ENCODE data around the gene MVB12A.

Gene MVB12A

GRCh38 chr19:17419621-17420474, at the start of gene MVB12A:
MVB12A (plus strand) TSS chr19:17420047; CDS start chr19:17420136, 89 bp downstream.
- no peak for TF ChIP-seq CTCF (IDR thresholded peaks at IDR 0.05)

- no peak for TF ChIP-seq CTCF (IDR thresholded peaks at IDR 0.05)
Measured at GRCh38 chr19:17376935-17377600, 42.8 kb upstream of the MVB12A start, which contains the start of gene PLVAP. PLVAP (minus strand) TSS chr19:17377342; CDS start chr19:17377288, 54 bp downstream.

GRCh38 chr19:17378271-17378670, 41.6 kb upstream of the MVB12A start:
- no peak for TF ChIP-seq CTCF (IDR thresholded peaks at IDR 0.05)

GRCh38 chr19:17379221-17379631, 40.6 kb upstream of the MVB12A start:
- no peak for TF ChIP-seq CTCF (IDR thresholded peaks at IDR 0.05)

- no peak for TF ChIP-seq CTCF (IDR thresholded peaks at IDR 0.05)
Measured at GRCh38 chr19:17380426-17381138, 39.3 kb upstream of the MVB12A start.

GRCh38 chr19:17385878-17386611, 33.8 kb upstream of the MVB12A start:
- TF ChIP-seq CTCF (IDR thresholded peaks at IDR 0.05) = peak; percentile 88

- no peak for TF ChIP-seq CTCF (IDR thresholded peaks at IDR 0.05)
Measured at GRCh38 chr19:17389288-17389687, 30.6 kb upstream of the MVB12A start.

All from LNCAP (cell line).